ENCODE data around the gene TERC. TPM values are rescaled to one million over a fixed set of nuclear protein-coding genes. Genes with fewer than 3 reads are reported as not detected.
A peak's percentile ranks its signal among the peaks of the same experiment; 100 is the strongest.
"Not testable (repeated sequence)": the region's sequence is repeated elsewhere in the genome, so short reads cannot be mapped to it uniquely, and the experiment has no call there.

TERC gene
- total RNA-seq, 1 donor from 2014 or later, result 86.8 TPM

DNA sequence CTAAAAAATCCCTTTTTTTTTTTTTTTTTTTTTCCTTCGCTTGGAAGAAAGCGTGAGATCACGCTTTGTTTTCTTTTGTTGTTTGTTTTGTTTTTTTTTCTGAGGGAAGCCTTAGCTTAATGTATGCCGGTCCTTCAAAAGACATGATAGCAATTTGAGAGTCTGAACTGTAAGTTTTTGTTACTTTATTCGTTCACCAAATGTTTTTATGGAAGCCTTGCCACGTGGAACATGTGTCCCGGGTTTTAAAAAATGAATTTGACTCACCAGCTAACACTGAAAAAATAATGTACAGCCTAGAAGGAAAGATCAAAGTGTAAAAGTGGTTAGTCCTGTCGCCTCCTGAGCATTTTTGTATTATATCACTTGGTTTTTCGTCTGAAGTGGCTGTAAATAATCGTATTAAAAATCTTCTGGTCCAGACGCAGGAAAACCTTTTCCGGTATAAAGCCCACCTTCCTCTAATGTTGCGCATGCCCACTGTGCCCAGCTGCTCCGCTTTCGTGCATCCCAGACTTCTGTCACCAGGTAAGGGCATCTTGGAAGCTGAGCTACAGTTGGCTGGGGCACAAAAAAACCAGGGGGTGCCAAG lies 7.5 kb upstream of the TERC start:
- DNase-seq (ENCODE audit: low read depth), result peak; percentile 84

DNA sequence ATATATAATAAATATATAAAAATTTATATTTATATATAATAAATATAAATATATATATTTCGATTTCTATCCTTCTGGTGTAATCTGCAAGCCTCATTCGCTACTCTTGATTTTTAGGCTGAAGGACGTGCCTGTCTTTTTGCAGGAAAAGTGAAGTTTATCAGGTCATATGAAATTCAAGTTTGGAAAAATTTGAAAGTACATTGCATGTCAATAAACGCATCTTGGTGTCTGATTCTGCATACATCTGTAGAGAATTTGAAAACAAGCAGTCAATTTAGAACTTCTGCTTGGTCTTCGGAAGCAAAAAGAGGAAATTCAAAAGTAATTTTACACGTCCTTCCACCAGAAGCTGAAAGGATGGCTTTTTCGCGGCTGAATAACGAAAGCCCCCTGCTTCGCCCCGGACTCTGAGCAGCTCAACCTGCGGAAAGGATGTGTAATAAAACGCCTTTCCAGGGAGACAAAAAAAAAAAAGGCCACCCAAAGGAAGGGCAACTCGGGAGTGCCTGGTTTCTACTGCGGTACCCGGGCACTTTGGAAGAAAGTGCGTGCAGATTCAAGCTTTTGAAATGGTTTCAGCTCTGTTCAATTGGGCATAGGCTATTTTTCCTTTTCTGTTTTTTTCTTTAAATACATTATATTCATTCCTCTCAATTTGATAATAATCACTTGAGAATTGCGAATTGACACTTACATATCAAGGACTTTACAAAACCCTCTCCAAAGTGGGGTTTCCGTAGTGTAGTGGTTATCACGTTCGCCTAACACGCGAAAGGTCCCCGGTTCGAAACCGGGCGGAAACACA lies 6.8 kb upstream of the TERC start:
- peak; percentile 84 for DNase-seq (ENCODE audit: low read depth)

DNA sequence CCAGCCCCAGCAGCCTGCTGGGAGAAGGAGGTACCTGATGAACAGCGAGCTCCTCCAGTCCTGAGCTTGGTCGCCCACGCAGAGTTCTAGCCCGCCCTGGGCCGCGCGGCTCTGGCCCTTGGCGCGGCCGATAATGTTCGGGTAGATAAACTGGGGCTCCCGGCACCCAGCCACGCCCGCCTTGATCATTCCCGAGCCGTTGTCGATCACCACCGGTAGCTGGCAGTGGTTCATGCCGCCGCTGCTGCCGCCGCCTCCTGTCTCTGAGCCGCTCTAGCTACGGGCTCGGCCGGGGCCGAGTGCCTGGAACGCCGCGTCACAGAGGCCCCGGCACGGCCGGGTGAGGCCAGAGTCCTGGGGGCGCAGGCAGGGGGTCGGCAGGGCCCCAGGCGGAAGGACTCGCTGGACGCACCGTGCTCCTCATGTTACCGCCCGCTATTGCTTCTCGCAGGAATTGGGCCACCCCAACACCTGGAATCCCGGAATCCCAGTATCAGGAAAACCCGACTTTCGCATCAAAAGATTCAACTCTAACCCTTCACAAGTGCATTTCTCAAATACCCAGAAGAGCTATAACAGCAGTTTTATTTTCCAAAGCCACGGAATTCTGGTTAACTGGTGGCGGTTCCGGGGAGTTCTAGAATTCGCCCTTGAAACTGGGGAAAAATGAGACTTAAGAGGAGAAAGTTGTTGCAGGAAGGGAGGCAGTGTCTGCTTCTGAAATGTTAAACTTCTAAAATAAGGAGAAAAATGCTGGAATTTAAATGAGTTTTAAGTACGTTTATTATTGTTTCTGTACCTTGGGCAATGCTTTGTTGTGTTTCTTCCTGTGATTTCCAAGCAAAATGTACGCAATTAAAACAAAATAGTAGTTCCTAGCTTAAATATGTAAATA lies 4.7 kb upstream of the TERC start, which contains the start of gene ACTRT3:
ACTRT3 (minus strand) TSS at position 275 of the 895 bp plus-strand sequence; CDS start at position 234, 41 bp downstream.
- peak; percentile 75 for DNase-seq (ENCODE audit: low read depth)

DNA sequence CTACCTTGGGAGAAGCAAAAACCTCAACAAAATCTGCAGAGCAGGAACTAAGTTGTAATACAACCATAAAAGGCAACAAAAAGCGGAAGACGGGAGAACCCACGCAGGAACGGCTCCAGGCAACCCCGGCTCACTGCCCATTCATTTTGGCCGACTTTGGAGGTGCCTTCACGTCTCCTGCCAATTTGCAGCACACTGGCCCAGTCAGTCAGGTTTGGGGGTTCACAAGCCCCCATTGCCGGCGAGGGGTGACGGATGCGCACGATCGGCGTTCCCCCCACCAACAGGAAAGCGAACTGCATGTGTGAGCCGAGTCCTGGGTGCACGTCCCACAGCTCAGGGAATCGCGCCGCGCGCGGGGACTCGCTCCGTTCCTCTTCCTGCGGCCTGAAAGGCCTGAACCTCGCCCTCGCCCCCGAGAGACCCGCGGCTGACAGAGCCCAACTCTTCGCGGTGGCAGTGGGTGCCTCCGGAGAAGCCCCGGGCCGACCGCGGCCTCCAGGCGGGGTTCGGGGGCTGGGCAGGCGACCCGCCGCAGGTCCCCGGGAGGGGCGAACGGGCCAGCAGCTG lies 463 bp downstream of the TERC start:
- peak; percentile 62 for DNase-seq (ENCODE audit: low read depth)

DNA sequence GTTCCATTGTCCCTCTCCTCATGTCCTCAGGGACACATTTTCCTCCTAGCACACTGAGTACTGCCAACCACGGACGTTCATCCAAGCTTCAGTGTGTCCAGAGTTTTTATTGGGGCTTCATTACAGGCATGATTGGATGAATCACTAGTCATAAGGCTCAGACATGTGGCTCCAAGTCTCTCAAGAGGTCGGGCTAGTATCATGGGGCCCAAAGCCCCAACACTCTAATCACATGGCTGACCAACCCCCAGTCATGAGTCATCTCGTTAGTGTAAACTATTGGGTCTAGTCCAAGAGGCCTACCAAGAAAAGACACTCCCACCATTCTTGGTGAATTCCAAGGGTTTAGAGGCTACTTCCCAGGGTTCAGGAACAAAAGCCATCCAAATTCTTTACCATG lies 4.4 kb downstream of the TERC start:
- no peak for DNase-seq (ENCODE audit: low read depth)

DNA sequence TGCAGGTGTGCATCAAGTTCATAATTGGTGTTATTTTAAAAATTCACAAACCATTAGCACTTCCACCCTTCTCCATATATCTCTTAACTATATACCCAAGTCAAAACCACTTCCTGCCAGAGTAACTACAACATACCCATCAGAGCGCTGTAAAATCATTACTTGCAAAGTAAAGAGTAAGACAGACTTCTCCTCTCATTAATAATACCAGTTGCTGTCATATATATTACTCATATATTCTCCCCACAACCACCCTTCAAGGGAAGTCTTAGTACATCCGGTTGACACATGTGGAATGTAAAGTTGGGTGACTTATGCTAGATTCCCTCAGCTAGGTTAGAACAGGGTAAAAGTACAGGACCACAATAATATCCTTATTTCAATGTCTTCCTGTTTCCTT lies 5.6 kb downstream of the TERC start:
- no peak for DNase-seq (ENCODE audit: low read depth)

DNA sequence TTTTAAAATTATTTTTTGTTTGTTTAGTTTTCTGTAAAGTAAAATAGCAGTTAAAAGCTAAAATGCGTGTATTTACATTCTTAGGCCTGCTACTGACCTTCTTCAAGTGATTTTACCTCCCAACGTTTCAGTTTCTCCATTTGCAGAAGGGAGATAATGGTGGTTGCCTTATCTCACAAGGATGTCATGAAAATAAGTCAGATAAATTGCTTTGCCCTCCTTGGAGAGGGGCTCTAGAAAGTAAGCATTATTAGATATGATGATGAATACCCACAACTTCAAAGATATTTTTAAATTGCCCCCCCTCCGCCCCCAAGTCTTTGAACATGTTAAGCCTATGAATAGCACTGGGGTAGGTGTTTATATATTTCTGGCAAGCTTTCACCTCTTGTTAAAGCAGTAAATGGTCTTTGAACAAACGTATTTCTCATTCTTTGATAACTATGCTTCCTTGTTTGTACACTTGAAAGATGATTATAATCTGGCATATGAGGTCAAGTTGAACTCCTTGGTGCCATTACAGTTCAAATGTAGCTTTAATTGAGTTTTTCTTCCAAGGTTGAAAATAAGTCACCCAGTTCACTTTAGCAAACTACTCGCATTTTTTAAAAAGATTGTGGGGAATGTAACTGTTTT lies 6.4 kb downstream of the TERC start:
- DNase-seq (ENCODE audit: low read depth), result no peak

DNA sequence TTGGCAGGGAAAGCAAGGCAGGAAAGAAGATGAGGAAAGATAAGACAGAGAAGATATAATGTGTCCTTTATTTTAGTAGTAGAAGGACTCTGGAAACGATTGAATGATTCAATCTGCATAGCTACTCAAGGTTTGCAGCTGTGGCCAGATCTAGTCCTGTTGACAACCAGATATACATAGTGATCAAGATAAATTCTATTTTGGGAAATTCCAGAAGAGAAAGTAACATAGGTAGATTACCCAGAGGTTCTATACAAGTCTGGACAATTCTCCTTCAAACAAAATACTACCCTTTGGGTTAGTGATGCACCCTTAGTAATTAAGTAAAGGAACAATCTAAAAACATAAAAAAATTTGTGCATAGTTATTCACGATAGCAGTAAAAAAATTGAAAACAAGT lies 9.4 kb downstream of the TERC start:
- DNase-seq (ENCODE audit: low read depth), result no peak

DNA sequence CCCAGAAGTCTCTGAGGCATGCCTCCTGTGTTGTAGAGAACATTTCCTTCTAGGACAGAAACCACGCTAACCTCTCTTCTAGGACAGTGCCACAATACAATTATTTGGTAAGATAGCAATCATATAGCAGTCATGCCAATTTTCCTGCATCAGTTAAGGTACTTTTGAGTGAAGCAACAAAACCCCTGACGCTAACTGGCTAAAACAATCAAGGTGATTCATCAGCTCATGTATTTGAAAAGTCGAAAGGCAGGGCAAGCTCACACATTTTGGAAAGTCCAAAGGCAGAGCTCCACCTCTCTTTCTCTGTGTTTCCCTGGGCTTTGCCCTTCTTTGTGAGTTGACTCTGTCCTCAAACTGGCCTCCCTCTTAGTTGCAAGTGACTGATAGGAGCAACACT lies 10.1 kb downstream of the TERC start:
- no peak for DNase-seq (ENCODE audit: low read depth)

DNA sequence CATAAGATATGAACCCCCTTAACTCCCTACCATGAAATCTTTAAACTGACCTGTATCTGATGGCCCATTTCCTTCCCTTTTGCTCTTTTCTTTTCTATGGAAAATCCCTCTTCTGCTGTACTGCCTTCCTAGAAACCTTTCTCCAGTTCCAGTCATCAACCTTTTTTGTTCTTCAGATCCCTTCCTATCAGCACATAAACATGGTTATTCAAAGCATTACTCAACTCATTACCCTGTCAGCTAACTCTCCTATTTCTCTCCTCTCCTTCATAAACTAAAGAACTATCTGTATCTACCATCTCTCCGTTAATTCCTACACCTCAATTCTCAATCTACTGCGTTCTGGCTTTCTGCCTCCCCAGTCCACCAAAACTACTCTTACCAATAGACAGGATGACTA lies 13.0 kb downstream of the TERC start:
- no peak for DNase-seq (ENCODE audit: low read depth)

DNA sequence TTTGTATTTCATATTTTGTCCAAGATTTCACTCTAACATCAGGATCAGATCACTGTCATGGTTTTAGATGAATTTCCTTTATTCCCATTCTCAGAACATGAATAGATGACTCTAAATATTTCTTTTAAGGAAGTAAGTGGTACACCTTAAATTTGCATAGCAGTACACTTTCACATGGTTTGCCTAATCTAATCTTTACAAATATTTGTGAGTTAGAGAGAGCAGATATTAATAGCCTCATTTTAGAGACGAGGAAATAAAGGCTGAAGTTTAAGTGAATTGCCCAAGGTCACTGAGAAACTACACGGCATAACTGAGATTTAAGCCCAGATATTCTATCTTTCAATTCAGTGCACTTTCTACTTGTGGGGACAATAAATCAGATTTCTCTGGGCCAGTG lies 14.2 kb downstream of the TERC start:
- no peak for DNase-seq (ENCODE audit: low read depth)

DNA sequence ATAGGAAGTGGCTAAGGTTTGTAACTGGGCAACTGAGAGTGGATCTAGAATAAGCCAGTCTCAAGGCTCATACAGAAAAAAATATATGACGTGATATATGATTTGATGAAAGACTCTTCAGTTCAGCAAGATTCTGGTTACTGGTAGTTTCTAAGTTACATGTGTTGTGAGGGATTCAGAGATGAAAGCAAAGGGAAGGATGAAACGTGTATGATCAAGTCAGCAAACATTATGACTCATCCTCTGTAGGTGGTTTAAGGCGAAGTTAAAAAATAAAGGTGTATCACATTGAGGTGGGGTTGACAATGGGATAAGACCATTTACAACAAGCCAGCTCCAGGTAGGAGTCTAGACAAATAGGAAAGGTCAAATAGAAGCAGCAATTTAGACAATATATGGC lies 16.2 kb downstream of the TERC start:
- DNase-seq (ENCODE audit: low read depth), result no peak

DNA sequence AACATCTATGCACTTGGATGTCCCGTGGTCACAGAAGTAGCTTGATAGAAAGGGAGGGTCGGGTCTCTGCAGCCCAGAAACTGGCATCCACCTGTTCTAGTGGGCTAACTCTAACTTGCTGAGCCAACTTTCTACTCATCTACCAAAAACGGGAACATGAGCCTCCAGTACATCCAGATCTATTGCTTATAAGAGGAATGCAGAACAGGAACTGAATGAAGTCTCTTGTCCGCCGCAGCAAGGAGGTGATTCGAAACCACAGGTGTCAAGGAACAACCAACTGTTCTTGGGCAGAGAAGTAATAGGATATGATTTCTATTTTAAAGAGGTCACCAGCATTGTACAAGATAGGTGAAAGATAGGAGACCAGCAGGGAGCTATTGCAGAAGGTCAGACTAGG lies 17.9 kb downstream of the TERC start:
- peak; percentile 21 for DNase-seq (ENCODE audit: low read depth)

DNA sequence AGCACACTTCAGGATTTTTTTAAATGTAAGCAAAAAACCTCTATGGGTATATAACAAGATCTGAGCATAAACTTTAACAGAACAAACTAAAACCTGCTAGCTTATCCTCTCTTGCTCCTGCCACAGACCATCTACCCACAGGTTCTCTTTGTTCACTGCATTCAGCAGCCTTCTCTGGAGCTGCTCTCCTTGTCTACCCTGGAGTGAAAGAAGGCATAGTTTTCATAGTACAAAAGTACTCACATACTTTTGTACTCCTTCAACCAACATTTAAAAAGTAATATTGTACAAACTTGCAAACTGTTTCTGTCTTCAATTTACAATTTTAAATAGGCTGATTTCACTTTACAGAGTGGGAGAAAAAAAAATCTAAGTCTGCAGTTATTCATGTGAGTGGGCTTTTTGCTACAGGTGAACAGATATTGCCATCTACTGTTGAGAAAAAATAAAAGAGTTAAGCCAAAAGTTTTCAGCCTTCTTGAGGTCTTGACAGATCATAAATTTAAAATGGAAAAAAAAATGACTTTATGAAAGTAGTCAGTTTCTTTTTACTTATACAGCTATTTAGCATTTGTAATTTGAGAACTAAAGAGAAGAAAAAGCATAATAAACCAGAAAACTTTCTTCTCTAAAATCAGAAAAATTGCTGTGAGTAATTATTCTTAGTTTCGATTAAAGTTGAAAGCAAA lies 20.4 kb downstream of the TERC start:
- peak; percentile 21 for DNase-seq (ENCODE audit: low read depth)

DNA sequence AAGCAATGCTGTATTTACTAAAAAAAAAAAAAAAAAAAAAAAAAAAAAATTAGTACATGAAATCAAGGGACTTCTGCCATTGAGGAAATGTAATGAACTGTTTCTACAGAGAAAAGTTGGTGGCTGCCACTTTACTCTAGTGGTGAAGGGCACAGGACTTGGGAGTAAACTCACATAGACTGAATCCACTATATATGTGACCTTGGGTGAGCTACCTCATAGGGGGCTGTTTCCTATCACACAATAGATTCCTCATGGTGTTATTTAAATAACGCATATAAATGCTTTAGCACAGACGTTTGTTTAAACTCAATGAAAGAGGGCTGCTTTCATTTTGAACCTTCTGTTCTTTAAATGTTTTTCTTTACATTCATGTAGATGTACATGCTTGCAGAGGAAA lies 25.8 kb downstream of the TERC start:
- no peak for DNase-seq (ENCODE audit: low read depth)

DNA sequence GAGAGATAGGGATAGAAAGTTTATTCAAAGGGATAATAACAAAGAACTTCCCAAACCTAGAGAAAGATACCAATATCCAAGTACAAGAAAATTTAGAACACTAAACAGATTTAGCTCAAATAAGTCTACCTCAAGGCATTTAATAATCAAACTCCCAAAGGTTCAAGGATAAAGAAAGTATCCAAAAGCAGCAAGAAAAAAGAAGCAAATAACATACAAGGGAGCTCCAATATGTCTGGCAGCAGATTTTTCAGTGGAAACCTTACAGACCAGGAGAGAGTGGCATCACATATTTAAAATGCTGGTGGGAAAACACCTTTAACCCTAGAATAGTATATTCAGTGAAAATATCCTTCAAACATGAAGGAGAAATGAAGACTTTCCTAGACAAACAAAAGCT lies 33.0 kb downstream of the TERC start:
- not testable (repeated sequence) for DNase-seq (ENCODE audit: low read depth)

DNA sequence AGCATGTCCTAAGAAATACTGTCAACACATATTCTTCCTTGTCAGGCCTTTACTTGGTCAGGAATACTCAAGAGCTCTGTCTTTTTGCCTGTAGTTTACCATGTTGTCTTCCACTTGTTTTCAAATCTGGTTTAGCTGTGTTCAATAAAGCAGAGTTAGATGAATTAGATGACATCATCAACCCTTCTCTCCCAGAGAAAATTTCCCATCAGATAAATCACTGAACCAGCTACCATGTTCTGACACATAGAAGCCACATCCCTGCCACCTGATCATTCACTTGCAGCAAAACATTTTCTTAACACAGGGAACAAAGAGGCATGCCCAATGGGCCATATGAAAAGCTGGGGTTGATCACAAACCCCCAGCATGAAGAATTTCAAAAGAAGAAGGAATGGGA lies 42.1 kb downstream of the TERC start:
- no peak for DNase-seq (ENCODE audit: low read depth)

DNA sequence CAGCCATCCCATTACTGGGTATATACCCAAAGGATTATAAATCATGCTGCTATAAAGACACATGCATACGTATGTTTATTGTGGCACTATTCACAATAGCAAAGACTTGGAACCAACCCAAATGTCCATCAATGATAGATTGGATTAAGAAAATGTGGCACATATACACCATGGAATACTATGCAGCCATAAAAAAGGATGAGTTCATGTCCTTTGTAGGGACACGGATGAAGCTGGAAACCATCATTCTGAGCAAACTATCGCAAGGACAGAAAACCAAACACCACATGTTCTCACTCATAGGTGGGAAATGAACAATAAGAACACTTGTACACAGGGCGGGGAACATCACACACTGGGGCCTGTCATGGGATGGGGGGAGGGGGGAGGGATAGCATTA lies 46.4 kb downstream of the TERC start:
- not testable (repeated sequence) for DNase-seq (ENCODE audit: low read depth)

Data from myocyte (in vitro differentiated cells).